ENCODE results near the gene PLP2. TPM values are rescaled to one million over a fixed set of nuclear protein-coding genes. Genes with fewer than 3 reads are reported as not detected.
A peak's percentile ranks its signal among the peaks of the same experiment; 100 is the strongest.
"Not testable (repeated sequence)": the region's sequence is repeated elsewhere in the genome, so short reads cannot be mapped to it uniquely, and the experiment has no call there.

Gene PLP2, protein sequence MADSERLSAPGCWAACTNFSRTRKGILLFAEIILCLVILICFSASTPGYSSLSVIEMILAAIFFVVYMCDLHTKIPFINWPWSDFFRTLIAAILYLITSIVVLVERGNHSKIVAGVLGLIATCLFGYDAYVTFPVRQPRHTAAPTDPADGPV
- total RNA-seq (2014; rRNA removed; shearing (Covaris generic)) (62.3 and 62.5 TPM in 2 replicates), polyA plus RNA-seq (2016; fragmentation: Nextera tagmentation; extraction: Ambion mirVana) (204 and 209 TPM in 2 replicates)

DNA sequence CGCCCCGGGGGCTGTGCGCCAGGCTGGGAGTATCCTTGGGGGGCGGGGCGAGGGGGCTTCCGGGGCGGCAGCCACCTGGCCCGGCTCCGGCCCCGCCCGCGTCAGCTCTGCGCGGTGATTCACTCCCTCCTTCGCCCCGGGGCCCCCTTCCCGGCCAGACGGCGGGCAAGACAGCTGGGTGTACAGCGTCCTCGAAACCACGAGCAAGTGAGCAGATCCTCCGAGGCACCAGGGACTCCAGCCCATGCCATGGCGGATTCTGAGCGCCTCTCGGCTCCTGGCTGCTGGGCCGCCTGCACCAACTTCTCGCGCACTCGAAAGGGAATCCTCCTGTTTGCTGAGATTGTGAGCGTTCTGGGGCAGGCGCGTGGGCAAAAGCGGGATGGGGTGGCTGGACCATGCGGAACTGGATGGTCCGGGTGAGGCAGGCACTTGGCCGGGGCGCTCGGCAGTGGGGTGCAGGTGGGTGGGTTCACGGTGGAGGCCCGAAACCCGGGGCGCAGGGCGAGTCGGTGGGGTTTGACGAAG, at the start of gene PLP2:
PLP2 (plus strand) TSS at position 147 of the 528 bp plus-strand sequence; CDS start at position 250, 103 bp downstream.
- no peak for TF ChIP-seq EZH2phosphoT487 (IDR thresholded peaks at IDR 0.05; ENCODE audit: insufficient read depth, low read depth)
- no peak for TF ChIP-seq EZH2 (IDR thresholded peaks at IDR 0.05; ENCODE audit: insufficient read depth, poor library complexity, severe bottlenecking)
- WGBS, 2 experiments (ENCODE audit: low coverage in 1 of 2, low lambda C conversion rate in 2 of 2, missing lambda C conversion rate in 2 of 2), result 0 to 1% methylated on average over 9 to 30 of the region's 46 CpGs
- peak within 1 kb of the TSS; percentile 75 for H3K4me2 ChIP-seq (ENCODE audit: unreplicated experiment)
- H3K9ac ChIP-seq, result peak within 1 kb of the TSS; percentile 91
- H2AFZ ChIP-seq, result peak within 1 kb of the TSS; percentile 81
- peaks cover 6% of the 10 kb centered on the region; the same call in 1 of the 2 replicates for H3K4me1 ChIP-seq (ENCODE audit: insufficient read depth)
- peaks cover 16% of the 10 kb centered on the region for H3K79me2 ChIP-seq (ENCODE audit: insufficient read depth)
- peak; percentile 79 for DNase-seq
- no peaks in the 10 kb centered on the region for H3K9me3 ChIP-seq (ENCODE audit: low read depth)
- H3K4me3 ChIP-seq, result peak within 1 kb of the TSS; percentile 89
- no peaks in the 10 kb centered on the region for H3K9me2 ChIP-seq (ENCODE audit: insufficient read depth)
- peaks cover 3% of the 10 kb centered on the region for H3F3A ChIP-seq (ENCODE audit: insufficient read depth)
- no peaks in the 10 kb centered on the region for H4K20me1 ChIP-seq (ENCODE audit: insufficient read depth)
- H3K27ac ChIP-seq, result peak within 1 kb of the TSS; percentile 79
- H3K36me3 ChIP-seq (ENCODE audit: low read depth), result no peaks in the 10 kb centered on the region
- no peaks in the 10 kb centered on the region for H3K27me3 ChIP-seq (replicated peaks; ENCODE audit: insufficient read depth)
- in situ Hi-C loops (cut with MboI), result no loop called here

DNA sequence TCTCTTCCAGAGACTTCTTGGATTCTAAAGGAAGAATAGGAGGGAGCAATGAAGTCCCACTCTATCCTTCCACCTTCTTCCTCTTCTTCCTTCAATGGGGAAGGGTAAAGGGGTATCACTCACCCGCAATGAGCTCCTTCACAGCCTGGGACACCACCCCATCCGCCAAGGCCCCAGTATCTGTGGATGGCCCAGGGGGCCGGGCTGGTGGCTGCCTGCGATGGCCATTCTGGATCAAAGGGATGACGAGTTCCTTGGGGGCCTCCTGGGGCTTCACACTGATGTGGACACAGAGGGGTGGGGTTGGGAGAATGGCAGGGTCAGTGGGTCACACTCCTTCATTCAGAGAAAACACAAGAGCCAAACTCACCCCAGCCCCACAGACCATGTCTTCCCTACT, 49.2 kb upstream of the PLP2 start:
- Histone ChIP-seq H3K4me1 (ENCODE audit: insufficient read depth) (no peaks in the 10 kb centered on the region), H3K9me3 (ENCODE audit: low read depth) (no peaks in the 10 kb centered on the region), H3K4me2 (ENCODE audit: unreplicated experiment) (peak overlapping the region; percentile 76), H3K36me3 (ENCODE audit: low read depth) (no peaks in the 10 kb centered on the region), H2AFZ (no peak overlapping the region), H3K27ac (peak overlapping the region; percentile 79; the same call in 1 of the 2 replicates), H3K4me3 (peak overlapping the region; percentile 100), H3F3A (ENCODE audit: insufficient read depth) (no peaks in the 10 kb centered on the region), H3K79me2 (ENCODE audit: insufficient read depth) (peaks cover 23% of the 10 kb centered on the region), H3K27me3 (replicated peaks; ENCODE audit: insufficient read depth) (no peaks in the 10 kb centered on the region), H3K9me2 (ENCODE audit: insufficient read depth) (no peaks in the 10 kb centered on the region), H4K20me1 (ENCODE audit: insufficient read depth) (no peaks in the 10 kb centered on the region), H3K9ac (peak overlapping the region; percentile 99)
- DNase-seq, result no peak
- TF ChIP-seq EZH2phosphoT487 (IDR thresholded peaks at IDR 0.05; ENCODE audit: insufficient read depth, low read depth) (no peak), EZH2 (IDR thresholded peaks at IDR 0.05; ENCODE audit: insufficient read depth, poor library complexity, severe bottlenecking) (no peak)
- WGBS, 2 experiments (ENCODE audit: low coverage in 1 of 2, low lambda C conversion rate in 2 of 2, missing lambda C conversion rate in 2 of 2), result 77 to 80% methylated on average over 5 of the region's 5 CpGs
- in situ Hi-C loops (cut with MboI), result no loop called here

- H3K79me2 ChIP-seq (ENCODE audit: insufficient read depth); DNase-seq; H3K4me2 ChIP-seq (ENCODE audit: unreplicated experiment); H3K36me3 ChIP-seq (ENCODE audit: low read depth); H3F3A ChIP-seq (ENCODE audit: insufficient read depth); H3K27ac ChIP-seq; H3K4me3 ChIP-seq; H3K27me3 ChIP-seq (replicated peaks; ENCODE audit: insufficient read depth); H3K9ac ChIP-seq; in situ Hi-C loops (cut with MboI); H3K9me3 ChIP-seq (ENCODE audit: low read depth); H3K9me2 ChIP-seq (ENCODE audit: insufficient read depth); H2AFZ ChIP-seq; H3K4me1 ChIP-seq (ENCODE audit: insufficient read depth); H4K20me1 ChIP-seq (ENCODE audit: insufficient read depth): not testable (repeated sequence)
- WGBS, 2 experiments (ENCODE audit: low coverage in 1 of 2, low lambda C conversion rate in 2 of 2, missing lambda C conversion rate in 2 of 2), result 61 to 68% methylated on average over 11 to 13 of the region's 13 CpGs
Measured at GRCh38 chrX:49127742-49128258, 43.9 kb upstream of the PLP2 start.

DNA sequence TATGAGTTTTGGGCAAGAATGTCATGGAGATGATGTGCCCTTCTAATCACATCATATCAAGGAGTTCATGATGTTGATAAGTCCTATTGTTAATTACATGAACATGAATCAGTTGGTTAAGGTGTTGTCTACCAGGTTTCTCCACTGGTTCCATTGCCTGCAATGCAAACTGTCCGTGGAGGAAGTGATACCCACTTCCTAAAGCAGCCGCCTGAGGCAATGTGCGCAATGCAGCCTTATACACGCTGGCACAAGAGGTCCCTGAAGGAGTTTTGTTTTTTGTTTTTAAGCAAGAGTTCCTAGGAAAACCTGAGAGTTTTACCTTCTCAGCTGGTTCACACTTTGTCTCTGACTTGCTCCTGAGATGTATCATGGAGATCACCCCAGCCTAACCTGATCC, 42.3 kb upstream of the PLP2 start:
- no peaks in the 10 kb centered on the region for H3K9me3 ChIP-seq (ENCODE audit: low read depth)
- no peak overlapping the region for H2AFZ ChIP-seq
- H3K79me2 ChIP-seq (ENCODE audit: insufficient read depth), result no peaks in the 10 kb centered on the region
- H4K20me1 ChIP-seq (ENCODE audit: insufficient read depth), result no peaks in the 10 kb centered on the region
- H3F3A ChIP-seq (ENCODE audit: insufficient read depth), result no peaks in the 10 kb centered on the region
- H3K9me2 ChIP-seq (ENCODE audit: insufficient read depth), result no peaks in the 10 kb centered on the region
- H3K27ac ChIP-seq, result no peak overlapping the region
- 75% methylated on average over 4 of the region's 4 CpGs for WGBS, 2 experiments (ENCODE audit: low coverage in 1 of 2, low lambda C conversion rate in 2 of 2, missing lambda C conversion rate in 2 of 2)
- no peaks in the 10 kb centered on the region for H3K36me3 ChIP-seq (ENCODE audit: low read depth)
- H3K9ac ChIP-seq, result no peak overlapping the region
- no peaks in the 10 kb centered on the region for H3K27me3 ChIP-seq (replicated peaks; ENCODE audit: insufficient read depth)
- TF ChIP-seq EZH2 (IDR thresholded peaks at IDR 0.05; ENCODE audit: insufficient read depth, poor library complexity, severe bottlenecking) (no peak), EZH2phosphoT487 (IDR thresholded peaks at IDR 0.05; ENCODE audit: insufficient read depth, low read depth) (no peak)
- H3K4me2 ChIP-seq (ENCODE audit: unreplicated experiment), result no peak overlapping the region
- no peaks in the 10 kb centered on the region for H3K4me1 ChIP-seq (ENCODE audit: insufficient read depth)
- no peak overlapping the region for H3K4me3 ChIP-seq
- no peak for DNase-seq
- in situ Hi-C loops (cut with MboI), result no loop called here

GRCh38 chrX:49132275-49132674, 39.4 kb upstream of the PLP2 start:
- H3K36me3 ChIP-seq (ENCODE audit: low read depth); H3K9ac ChIP-seq; H3K4me3 ChIP-seq; H3K79me2 ChIP-seq (ENCODE audit: insufficient read depth); H3K4me1 ChIP-seq (ENCODE audit: insufficient read depth); H3F3A ChIP-seq (ENCODE audit: insufficient read depth); H3K27me3 ChIP-seq (replicated peaks; ENCODE audit: insufficient read depth); H3K9me2 ChIP-seq (ENCODE audit: insufficient read depth); H3K27ac ChIP-seq; H4K20me1 ChIP-seq (ENCODE audit: insufficient read depth); H3K4me2 ChIP-seq (ENCODE audit: unreplicated experiment); DNase-seq; H2AFZ ChIP-seq; in situ Hi-C loops (cut with MboI); H3K9me3 ChIP-seq (ENCODE audit: low read depth): not testable (repeated sequence)
- WGBS, 2 experiments (ENCODE audit: low coverage in 1 of 2, low lambda C conversion rate in 2 of 2, missing lambda C conversion rate in 2 of 2), result 92 to 93% methylated on average over 1 to 7 of the region's 7 CpGs

Data from GM23248 (cell line).